HG03378 (cell line): ENCODE measurements around the gene SH3RF3.

Source experiments
- ATAC-seq: cut with Tn5 transposase; IDR thresholded peaks from one replicate; pipeline ENCODE4 v1.9.1; 2021; ENCODE audit warnings: mild to moderate bottlenecking, moderate library complexity; ENCODE audit not compliant: unreplicated experiment

The SH3RF3 gene

GRCh38 chr2:109385506-109385905, 256.5 kb downstream of the SH3RF3 start:
- ATAC-seq: no peak

GRCh38 chr2:109386004-109386695, 257.1 kb downstream of the SH3RF3 start:
- ATAC-seq: no peak

- ATAC-seq: no peak
Measured at GRCh38 chr2:109387221-109387735, 258.3 kb downstream of the SH3RF3 start.

- no peak for ATAC-seq
Measured at GRCh38 chr2:109387778-109388469, 258.9 kb downstream of the SH3RF3 start.

- no peak for ATAC-seq
Measured at GRCh38 chr2:109391243-109391642, 262.2 kb downstream of the SH3RF3 start.

- no peak for ATAC-seq
Measured at GRCh38 chr2:109392140-109392539, 263.1 kb downstream of the SH3RF3 start.

- no peak for ATAC-seq
Measured at GRCh38 chr2:109392816-109393661, 264.0 kb downstream of the SH3RF3 start.

GRCh38 chr2:109393662-109393972, 264.6 kb downstream of the SH3RF3 start:
- no peak for ATAC-seq

GRCh38 chr2:109395494-109396201, 266.6 kb downstream of the SH3RF3 start:
- ATAC-seq: no peak

GRCh38 chr2:109396202-109397180, 267.5 kb downstream of the SH3RF3 start:
- ATAC-seq: no peak

GRCh38 chr2:109397893-109398292, 268.9 kb downstream of the SH3RF3 start:
- ATAC-seq: no peak

- no peak for ATAC-seq
Measured at GRCh38 chr2:109398366-109399015, 269.5 kb downstream of the SH3RF3 start.

- ATAC-seq: no peak
Measured at GRCh38 chr2:109399066-109399465, 270.1 kb downstream of the SH3RF3 start.

- ATAC-seq: no peak
Measured at GRCh38 chr2:109400102-109400501, 271.1 kb downstream of the SH3RF3 start.

GRCh38 chr2:109401370-109401769, 272.4 kb downstream of the SH3RF3 start:
- no peak for ATAC-seq

- ATAC-seq: no peak
Measured at GRCh38 chr2:109402180-109402579, 273.2 kb downstream of the SH3RF3 start.

- ATAC-seq: no peak
Measured at GRCh38 chr2:109402980-109403840, 274.2 kb downstream of the SH3RF3 start.

GRCh38 chr2:109403841-109404201, 274.8 kb downstream of the SH3RF3 start:
- no peak for ATAC-seq
